Liver (tissue), 9 donors: ENCODE data around the gene TSHR. TPM values are rescaled to one million over a fixed set of nuclear protein-coding genes. Genes with fewer than 3 reads are reported as not detected.

Experiments
- DNase-seq: peaks from one replicate; pipeline ENCODE4 v3.0.0-alpha.2; 2017; ENCODE audit warnings: low spot score
- H3K27ac ChIP-seq, 2 donors: one replicate each; pipeline ENCODE4 v1.7.0; 2013; ENCODE audit warnings: inconsistent platforms in 2 of 2, low read length in 2 of 2, control low read depth in 1 of 2, low read depth in 1 of 2, mild to moderate bottlenecking in 1 of 2
- H3K27me3 ChIP-seq, 4 donors: one replicate each; pipeline versions ENCODE4 v1.6.1 to v1.7.0; 2013; ENCODE audit warnings: low read length in 3 of 4, inconsistent platforms in 1 of 4, mild to moderate bottlenecking in 1 of 4, moderate library complexity in 1 of 4; ENCODE audit not compliant: control insufficient read depth in 4 of 4, insufficient read depth in 4 of 4
- H3K36me3 ChIP-seq, 4 donors: one replicate each; pipeline versions ENCODE4 v1.6.1 to v1.7.0; 2013; ENCODE audit warnings: low read length in 3 of 4, mild to moderate bottlenecking in 3 of 4, low read depth in 1 of 4, moderate library complexity in 1 of 4; ENCODE audit not compliant: control insufficient read depth in 4 of 4, insufficient read depth in 3 of 4
- H3K4me1 ChIP-seq, 4 donors: one replicate each; pipeline versions ENCODE4 v1.6.1 to v1.7.0; 2013; ENCODE audit warnings: low read length in 3 of 4, mild to moderate bottlenecking in 3 of 4, moderate library complexity in 1 of 4; ENCODE audit not compliant: control insufficient read depth in 4 of 4, insufficient read depth in 4 of 4
- H3K4me3 ChIP-seq, 3 donors: one replicate each; pipeline versions ENCODE4 v1.6.1 to v1.7.0; 2013; ENCODE audit warnings: low read length in 3 of 3, control low read depth in 1 of 3, low read depth in 1 of 3, mild to moderate bottlenecking in 1 of 3
- H3K9ac ChIP-seq, 2 donors: one replicate each; pipeline ENCODE4 v1.7.0; 2013; ENCODE audit warnings: low read length in 2 of 2, mild to moderate bottlenecking in 2 of 2, moderate library complexity in 2 of 2, control low read depth in 1 of 2, low read depth in 1 of 2
- H3K9me3 ChIP-seq, 4 donors: one replicate each; pipeline versions ENCODE4 v1.6.1 to v1.7.0; 2013; ENCODE audit warnings: low read length in 3 of 4; ENCODE audit not compliant: control insufficient read depth in 4 of 4
- CTCF ChIP-seq: fragments of 150-350 bp; IDR thresholded peaks from 2 replicates; pipeline ENCODE4 v1.5.1; 2017; ENCODE audit warnings: improper control_type of control experiment, low read depth, low read length; ENCODE audit not compliant: missing input control
- EGR1 ChIP-seq, 2 donors: IDR thresholded peaks; 2 replicates each; pipeline ENCODE4 v1.6.1; 2016 to 2018; ENCODE audit warnings: antibody characterized with exemption in 2 of 2, low read depth in 2 of 2
- FOXA1 ChIP-seq: IDR thresholded peaks from 2 replicates; pipeline ENCODE4 v1.6.1; 2016; ENCODE audit warnings: antibody characterized with exemption
- FOXA2 ChIP-seq: IDR thresholded peaks from 2 replicates; pipeline ENCODE4 v1.6.1; 2016; ENCODE audit warnings: antibody characterized with exemption
- GABPA ChIP-seq, 2 donors: IDR thresholded peaks in 1 of 2; conservative IDR thresholded peaks in 1 of 2; 2 replicates each; pipeline ENCODE4 v1.6.1; 2016; ENCODE audit warnings: antibody characterized with exemption in 2 of 2, mild to moderate bottlenecking in 1 of 2, moderate library complexity in 1 of 2
- HNF4A ChIP-seq, 2 donors: conservative IDR thresholded peaks; 2 replicates each; pipeline ENCODE4 v1.6.1; 2016; ENCODE audit warnings: antibody characterized with exemption in 2 of 2, mild to moderate bottlenecking in 2 of 2
- HNF4G ChIP-seq: IDR thresholded peaks from 2 replicates; pipeline ENCODE4 v1.6.1; 2016; ENCODE audit warnings: antibody characterized with exemption
- NR2F2 ChIP-seq: IDR thresholded peaks from 2 replicates; pipeline ENCODE4 v1.6.1; 2016; ENCODE audit warnings: antibody characterized with exemption
- RAD21 ChIP-seq, 2 donors: IDR thresholded peaks; 2 replicates each; pipeline ENCODE4 v1.6.1; 2016; ENCODE audit warnings: antibody characterized with exemption in 2 of 2, mild to moderate bottlenecking in 2 of 2
- RXRA ChIP-seq, 2 donors: IDR thresholded peaks; 2 replicates each; pipeline ENCODE4 v1.6.1; 2017 to 2018; ENCODE audit warnings: antibody characterized with exemption in 2 of 2, mild to moderate bottlenecking in 1 of 2
- SP1 ChIP-seq: IDR thresholded peaks from 2 replicates; pipeline ENCODE4 v1.6.1; 2018; ENCODE audit warnings: antibody characterized with exemption, mild to moderate bottlenecking
- TAF1 ChIP-seq: conservative IDR thresholded peaks from 2 replicates; pipeline ENCODE4 v1.6.1; 2016; ENCODE audit warnings: antibody characterized with exemption, mild to moderate bottlenecking
- YY1 ChIP-seq: IDR thresholded peaks from 2 replicates; pipeline ENCODE4 v1.6.1; 2016; ENCODE audit warnings: antibody characterized with exemption, mild to moderate bottlenecking
- WGBS: extraction: QIAGEN DNeasy Blood & Tissue Kit; methylation state at CpG from one replicate; pipeline ENCODE4 v1.1.7; 2013; 5-methylcytosine and 5-hydroxymethylcytosine counted together
- polyA plus RNA-seq, 2 donors: library from polyadenylated mRNA; stranded (reverse) in 1 of 2; unstranded in 1 of 2; fragments of 200-250 nt in 1 of 2; fragments of >200 nt in 1 of 2; fragmentation: Nextera tagmentation in 1 of 2; extraction: Ambion mirVana in 1 of 2; gene quantifications; one replicate each; pipeline versions ENCODE4 v1.2.1 to v1.2.3, GENCODE V29; 2013 to 2015
- total RNA-seq, 2 donors: library from RNA; depleted of rRNA; stranded (reverse); fragments of >200 nt; gene quantifications; one replicate each; pipeline ENCODE4 v1.2.3, GENCODE V29; 2014
- TF ChIP-seq, protein P1 (sequence below): IDR thresholded peaks from 2 replicates; pipeline ENCODE4 v1.6.1; 2016; ENCODE audit warnings: antibody characterized with exemption
- TF ChIP-seq, protein P2 (sequence below): IDR thresholded peaks from 2 replicates; pipeline ENCODE4 v1.6.1; 2016; ENCODE audit warnings: antibody characterized with exemption
- TF ChIP-seq, protein P3 (sequence below): IDR thresholded peaks from 2 replicates; pipeline ENCODE4 v1.6.1; 2016; ENCODE audit warnings: antibody characterized with exemption
- donor health status: healthy.
- donor health status: healthy.
- donor health status: healthy.
- donor health status: healthy.
- donor health status: healthy.

The TSHR gene
- total RNA-seq (under 1 TPM in 1 of 2 donors, not detected in 1; 0.08 TPM), polyA plus RNA-seq (1 to 10 TPM in 1 of 2 donors, not detected in 1; 3.2 TPM)

- Histone ChIP-seq H3K9me3 (no peaks in the 10 kb centered on the region), H3K4me1 (peaks cover 0 to 15% (median 8%) of the 10 kb centered on the region in 4 donors), H3K36me3 (no peaks in the 10 kb centered on the region), H3K27me3 (no peaks in the 10 kb centered on the region), H3K4me3 (peak within 1 kb of the TSS; percentile 39 to 61 (median 53)), H3K27ac (no peak within 1 kb of the TSS), H3K9ac (no peak within 1 kb of the TSS)
- whole genome bisulfite sequencing, result 17% methylated on average over 21 of the region's 21 CpGs
- DNase-seq, result no peak
- TF ChIP-seq YY1 (no peak), CTCF (no peak), TAF1 (no peak), HNF4A (conservative IDR thresholded peaks at IDR 0.05) (no peak), RAD21 (IDR thresholded peaks at IDR 0.05) (no peak), RXRA (IDR thresholded peaks at IDR 0.05) (no peak), SP1 (no peak), HNF4G (no peak), EGR1 (IDR thresholded peaks at IDR 0.05; ENCODE audit: low read depth in 2 of 2) (no peak), FOXA1 (no peak), GABPA (IDR thresholded peaks at IDR 0.05 in 1 of 2, conservative IDR thresholded peaks at IDR 0.05 in 1 of 2) (no peak), NR2F2 (no peak), FOXA2 (no peak)
- TF ChIP-seq, protein P1, sequence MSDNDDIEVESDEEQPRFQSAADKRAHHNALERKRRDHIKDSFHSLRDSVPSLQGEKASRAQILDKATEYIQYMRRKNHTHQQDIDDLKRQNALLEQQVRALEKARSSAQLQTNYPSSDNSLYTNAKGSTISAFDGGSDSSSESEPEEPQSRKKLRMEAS, result no peak
- TF ChIP-seq, protein P2, sequence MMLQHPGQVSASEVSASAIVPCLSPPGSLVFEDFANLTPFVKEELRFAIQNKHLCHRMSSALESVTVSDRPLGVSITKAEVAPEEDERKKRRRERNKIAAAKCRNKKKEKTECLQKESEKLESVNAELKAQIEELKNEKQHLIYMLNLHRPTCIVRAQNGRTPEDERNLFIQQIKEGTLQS, result no peak
- TF ChIP-seq, protein P3, sequence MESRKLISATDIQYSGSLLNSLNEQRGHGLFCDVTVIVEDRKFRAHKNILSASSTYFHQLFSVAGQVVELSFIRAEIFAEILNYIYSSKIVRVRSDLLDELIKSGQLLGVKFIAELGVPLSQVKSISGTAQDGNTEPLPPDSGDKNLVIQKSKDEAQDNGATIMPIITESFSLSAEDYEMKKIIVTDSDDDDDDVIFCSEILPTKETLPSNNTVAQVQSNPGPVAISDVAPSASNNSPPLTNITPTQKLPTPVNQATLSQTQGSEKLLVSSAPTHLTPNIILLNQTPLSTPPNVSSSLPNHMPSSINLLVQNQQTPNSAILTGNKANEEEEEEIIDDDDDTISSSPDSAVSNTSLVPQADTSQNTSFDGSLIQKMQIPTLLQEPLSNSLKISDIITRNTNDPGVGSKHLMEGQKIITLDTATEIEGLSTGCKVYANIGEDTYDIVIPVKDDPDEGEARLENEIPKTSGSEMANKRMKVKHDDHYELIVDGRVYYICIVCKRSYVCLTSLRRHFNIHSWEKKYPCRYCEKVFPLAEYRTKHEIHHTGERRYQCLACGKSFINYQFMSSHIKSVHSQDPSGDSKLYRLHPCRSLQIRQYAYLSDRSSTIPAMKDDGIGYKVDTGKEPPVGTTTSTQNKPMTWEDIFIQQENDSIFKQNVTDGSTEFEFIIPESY, result no peak
These were observed at the start of gene TSHR for GRCh38 chr14:80955416-80955941. Gene TSHR (plus strand): TSS chr14:80955621. CDS start chr14:80955681, 60 bp downstream.

DNA sequence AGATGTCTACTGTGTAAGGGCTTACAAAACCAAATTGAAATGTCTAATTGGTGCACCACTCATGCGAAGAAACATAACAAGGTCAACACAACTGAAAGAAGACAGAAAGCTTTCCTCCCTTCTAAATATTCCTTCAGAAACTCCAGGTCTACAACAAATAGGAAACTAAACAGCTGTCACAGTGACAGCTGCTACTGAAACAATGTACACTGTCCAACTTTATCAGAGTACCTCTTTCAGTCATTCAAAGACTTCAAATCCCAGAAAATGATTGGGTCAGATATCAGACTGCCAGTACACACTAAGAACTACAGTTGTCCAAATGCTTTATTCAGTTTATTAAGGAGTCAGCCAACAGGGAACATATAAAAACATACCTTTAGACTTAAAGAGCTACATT, 49.1 kb upstream of the TSHR start:
- WGBS, result 0% methylated on average over 1 of the region's 1 CpG
- Histone ChIP-seq H3K4me3 (no peak overlapping the region), H3K9me3 (no peaks in the 10 kb centered on the region), H3K27me3 (no peaks in the 10 kb centered on the region), H3K36me3 (no peaks in the 10 kb centered on the region), H3K4me1 (no peaks in the 10 kb centered on the region), H3K27ac (no peak overlapping the region), H3K9ac (no peak overlapping the region)
- no peak for DNase-seq
- TF ChIP-seq NR2F2, result no peak
- no peak for TF ChIP-seq FOXA2
- TF ChIP-seq RAD21 (IDR thresholded peaks at IDR 0.05), result no peak
- no peak for TF ChIP-seq EGR1 (IDR thresholded peaks at IDR 0.05; ENCODE audit: low read depth in 2 of 2)
- TF ChIP-seq HNF4A (conservative IDR thresholded peaks at IDR 0.05), result no peak
- TF ChIP-seq FOXA1, result no peak
- no peak for TF ChIP-seq YY1
- no peak for TF ChIP-seq RXRA (IDR thresholded peaks at IDR 0.05)
- no peak for TF ChIP-seq GABPA (IDR thresholded peaks at IDR 0.05 in 1 of 2, conservative IDR thresholded peaks at IDR 0.05 in 1 of 2)
- TF ChIP-seq, protein P1, result no peak
- TF ChIP-seq SP1, result no peak
